Mucosa of rectum (tissue), 2 donors: ENCODE results near the gene KIF5C.

ENCODE experiments used
- H3K27ac ChIP-seq, 2 donors: one replicate each; pipeline ENCODE4 v1.7.0; 2013; ENCODE audit warnings: inconsistent platforms in 2 of 2, low read depth in 2 of 2, low read length in 2 of 2
- H3K27me3 ChIP-seq, 2 donors: one replicate each; pipeline ENCODE4 v1.7.0; 2013; ENCODE audit warnings: low read length in 2 of 2; ENCODE audit not compliant: control insufficient read depth in 2 of 2, insufficient read depth in 2 of 2
- H3K36me3 ChIP-seq, 2 donors: one replicate each; pipeline ENCODE4 v1.7.0; 2013; ENCODE audit warnings: low read length in 2 of 2; ENCODE audit not compliant: control insufficient read depth in 2 of 2, insufficient read depth in 2 of 2
- H3K4me1 ChIP-seq, 2 donors: one replicate each; pipeline ENCODE4 v1.7.0; 2013; ENCODE audit warnings: low read length in 2 of 2, mild to moderate bottlenecking in 1 of 2; ENCODE audit not compliant: control insufficient read depth in 2 of 2, insufficient read depth in 2 of 2
- H3K4me3 ChIP-seq, 2 donors: one replicate each; pipeline ENCODE4 v1.7.0; 2013; ENCODE audit warnings: low read length in 2 of 2
- H3K9ac ChIP-seq, 2 donors: one replicate each; pipeline ENCODE4 v1.7.0; 2013; ENCODE audit warnings: low read length in 2 of 2, low read depth in 1 of 2, mild to moderate bottlenecking in 1 of 2
- H3K9me3 ChIP-seq, 2 donors: one replicate each; pipeline ENCODE4 v1.7.0; 2013; ENCODE audit warnings: low read length in 2 of 2; ENCODE audit not compliant: control insufficient read depth in 2 of 2
- donor health status: healthy.
- donor health status: Normal muscosa, but diverticular disease.

Gene KIF5C

DNA sequence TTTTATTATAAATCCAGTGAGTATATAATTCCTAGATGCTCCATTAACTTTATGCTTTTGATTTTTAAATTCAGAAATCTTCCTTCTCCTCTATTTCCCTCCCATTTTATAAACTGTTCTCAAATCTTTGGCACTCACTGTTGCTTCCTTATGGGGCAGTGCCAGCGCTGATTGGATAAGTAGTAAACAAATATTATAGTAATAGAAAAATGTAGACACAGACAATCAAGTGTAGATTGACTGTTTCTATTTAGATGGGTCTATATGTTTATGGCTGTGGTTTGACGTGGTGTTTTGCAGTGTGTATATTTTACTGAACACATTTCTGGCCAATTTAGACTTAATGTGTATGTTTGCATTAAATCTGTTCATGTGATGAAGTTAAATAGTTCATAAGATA is 200.1 kb downstream of the KIF5C start:
- no peak overlapping the region for H3K4me3 ChIP-seq
- H3K36me3 ChIP-seq: no peaks in the 10 kb centered on the region
- H3K9me3 ChIP-seq: no peaks in the 10 kb centered on the region
- peaks cover 0 to 2% of the 10 kb centered on the region in 2 donors for H3K27me3 ChIP-seq
- no peaks in the 10 kb centered on the region for H3K4me1 ChIP-seq
- H3K27ac ChIP-seq: no peak overlapping the region
- peak overlapping the region in 1 of 2 donors; percentile 10 for H3K9ac ChIP-seq

- H3K4me3 ChIP-seq: no peak overlapping the region
- peaks cover 0 to 2% of the 10 kb centered on the region in 2 donors for H3K27me3 ChIP-seq
- no peak overlapping the region for H3K27ac ChIP-seq
- no peak overlapping the region for H3K9ac ChIP-seq
- H3K9me3 ChIP-seq: no peaks in the 10 kb centered on the region
- no peaks in the 10 kb centered on the region for H3K36me3 ChIP-seq
- H3K4me1 ChIP-seq: no peaks in the 10 kb centered on the region
Measured at GRCh38 chr2:149075853-149076252, 200.8 kb downstream of the KIF5C start.
